OCI-LY7 (cell line): ENCODE results near the gene LIN28B. TPM values are rescaled to one million over a fixed set of nuclear protein-coding genes. Genes with fewer than 3 reads are reported as not detected.

Experiments used
- BruUV-seq: library from RNA; stranded (reverse); fragments of 400-500 nt; replicated peaks from 2 replicates; lab custom pipeline; 2021; lab: Mats Ljungman, UMichigan
- CTCF ChIA-PET: fragments of 300-600 bp; sonication (Branson Sonifier 250); formaldehyde crosslinking; loops from one replicate; lab custom pipeline; 2022; ENCODE audit warnings: antibody characterized with exemption; ENCODE audit not compliant: unreplicated experiment; lab: Charles Lee
- POLR2A ChIA-PET: fragments of 300-600 bp; sonication (Branson Sonifier 250); formaldehyde crosslinking; loops from one replicate; lab custom pipeline; 2022; ENCODE audit warnings: antibody characterized with exemption; lab: Charles Lee
- DNase-seq: peaks from one replicate; pipeline ENCODE4 v3.0.0-alpha.2; 2015; ENCODE audit warnings: low spot score
- H2AFZ ChIP-seq: fragments of 200-600 bp; sonication (generic), shearing (Covaris generic); 2 replicates; pipeline ENCODE4 v1.6.1; 2014; ENCODE audit warnings: mild to moderate bottlenecking, antibody characterized with exemption, low read length, moderate library complexity
- H3K27ac ChIP-seq: fragments of 200-600 bp; sonication (generic); 2 replicates; pipeline ENCODE4 v1.5.1; 2014; ENCODE audit warnings: mixed run types, low read depth, mild to moderate bottlenecking, moderate library complexity, low read length, inconsistent platforms; ENCODE audit not compliant: poor library complexity, severe bottlenecking
- H3K36me3 ChIP-seq: fragments of 200-600 bp; sonication (generic); 2 replicates; pipeline ENCODE4 v1.6.1; 2014; ENCODE audit warnings: mild to moderate bottlenecking, antibody characterized with exemption, low read length, moderate library complexity, mixed read lengths; ENCODE audit not compliant: insufficient read depth
- H3K4me1 ChIP-seq: fragments of 200-600 bp; sonication (generic); 2 replicates; pipeline ENCODE4 v1.5.1; 2014; ENCODE audit warnings: mild to moderate bottlenecking, low read length; ENCODE audit not compliant: insufficient read depth, poor library complexity, severe bottlenecking
- H3K4me2 ChIP-seq: fragments of 200-600 bp; sonication (generic); 2 replicates; pipeline ENCODE4 v1.6.1; 2014; ENCODE audit warnings: mild to moderate bottlenecking, low read length
- H3K4me3 ChIP-seq: fragments of 200-600 bp; sonication (generic); 2 replicates; pipeline ENCODE4 v1.5.1; 2014; ENCODE audit warnings: mild to moderate bottlenecking, low read depth, low read length; ENCODE audit not compliant: poor library complexity, severe bottlenecking
- H3K79me2 ChIP-seq: fragments of 200-600 bp; sonication (generic); 2 replicates; pipeline ENCODE4 v1.6.1; 2016; ENCODE audit warnings: low read depth, mild to moderate bottlenecking, low read length, moderate library complexity, mixed read lengths; ENCODE audit not compliant: insufficient read depth
- H3K9me2 ChIP-seq: fragments of 200-600 bp; sonication (generic); 2 replicates; pipeline ENCODE4 v1.6.1; 2016; ENCODE audit warnings: mild to moderate bottlenecking, low read length, mixed read lengths; ENCODE audit not compliant: insufficient read depth
- H3K9me3 ChIP-seq: fragments of 200-600 bp; sonication (generic); 2 replicates; pipeline ENCODE4 v1.6.1; 2014; ENCODE audit warnings: mild to moderate bottlenecking, mixed run types, low read length, mixed read lengths
- H4K20me1 ChIP-seq: fragments of 200-600 bp; sonication (generic); 2 replicates; pipeline ENCODE4 v1.6.1; 2014; ENCODE audit warnings: mild to moderate bottlenecking, antibody characterized with exemption, low read length, moderate library complexity, mixed read lengths; ENCODE audit not compliant: insufficient read depth
- CTCF ChIP-seq: fragments of 200-600 bp; sonication (generic); conservative IDR thresholded peaks from 2 replicates; pipeline ENCODE4 v1.5.1; 2014; ENCODE audit warnings: mild to moderate bottlenecking, antibody characterized with exemption, low read length, moderate library complexity, mixed read lengths
- EZH2phosphoT487 ChIP-seq: fragments of 200-600 bp; sonication (generic); IDR thresholded peaks from 2 replicates; pipeline ENCODE4 v1.6.1; 2018; ENCODE audit warnings: low read depth, borderline replicate concordance, mild to moderate bottlenecking, mixed run types, antibody characterized with exemption, low read length, moderate library complexity, mixed read lengths
- intact Hi-C: fragments of 100-400 bp; cut with micrococcal nuclease; formaldehyde crosslinking; loops from one replicate; pipeline ENCODE4 v1.10.0; 2022; ENCODE audit not compliant: unreplicated experiment
- total RNA-seq, 2 experiments: library from RNA; depleted of rRNA in 1 of 2; stranded (reverse); fragments of >200 nt in 1 of 2; shearing (Covaris generic) in 1 of 2; gene quantifications; 2 replicates each; pipeline ENCODE4 v1.2.3, GENCODE V29; 2014 to 2022

The LIN28B gene
- total RNA-seq, 2 experiments from 2014 or later: not detected

- intact Hi-C loops: no loop called here
Observed at GRCh38 chr6:104957301-104958177, 632 bp downstream of the LIN28B start.

GRCh38 chr6:104958178-104959025, 1.5 kb downstream of the LIN28B start:
- Histone ChIP-seq H3K27ac (no peak overlapping the region), H3K4me2 (no peak overlapping the region), H2AFZ (no peak overlapping the region), H4K20me1 (no peaks in the 10 kb centered on the region), H3K79me2 (no peaks in the 10 kb centered on the region), H3K36me3 (no peaks in the 10 kb centered on the region), H3K9me3 (no peaks in the 10 kb centered on the region), H3K9me2 (no peaks in the 10 kb centered on the region), H3K4me3 (no peak overlapping the region), H3K4me1 (no peaks in the 10 kb centered on the region)
- ChIA-PET POLR2A (interaction anchor here (0.6 to 1.2 kb wide), 2 partner anchors 10 to 18 kb away, joined by 3 to 5 read pairs; no protein-coding TSS in a partner anchor), CTCF (no interaction called here)
- intact Hi-C loops: no loop called here
- no TSS peak for BruUV-seq
- no peak for DNase-seq
- no peak for TF ChIP-seq EZH2phosphoT487
- no peak for TF ChIP-seq CTCF

More at GRCh38 chr6:104957301-104958177, 632 bp downstream of the LIN28B start:
- Histone ChIP-seq H3K4me1 (no peaks in the 10 kb centered on the region), H3K9me3 (no peaks in the 10 kb centered on the region), H3K27ac (no peak overlapping the region), H3K4me2 (no peak overlapping the region), H3K79me2 (no peaks in the 10 kb centered on the region), H3K9me2 (no peaks in the 10 kb centered on the region), H4K20me1 (no peaks in the 10 kb centered on the region), H2AFZ (no peak overlapping the region), H3K36me3 (no peaks in the 10 kb centered on the region), H3K4me3 (no peak overlapping the region)
- ChIA-PET CTCF (no interaction called here), POLR2A (no interaction called here)
- TF ChIP-seq CTCF (no peak), EZH2phosphoT487 (no peak)
- no TSS peak for BruUV-seq
- DNase-seq: no peak
